Activated T-cell treated with anti-CD3 and anti-CD28 coated beads for 48 hours (primary cell): ENCODE results near the gene ARL15.

ENCODE experiments used
- DNase-seq: peaks from one replicate; pipeline ENCODE4 v3.0.0-alpha.2; 2020; ENCODE audit warnings: low read depth

The ARL15 gene

GRCh38 chr5:54315736-54316528, 5.6 kb upstream of the ARL15 start:
- no peak for DNase-seq

- DNase-seq: no peak
Observed at GRCh38 chr5:54313311-54314270, 3.2 kb upstream of the ARL15 start.

GRCh38 chr5:54312499-54312898, 2.1 kb upstream of the ARL15 start:
- no peak for DNase-seq

GRCh38 chr5:54311176-54311677, 854 bp upstream of the ARL15 start:
- DNase-seq: no peak

GRCh38 chr5:54309691-54310432, 511 bp downstream of the ARL15 start:
- no peak for DNase-seq

- DNase-seq: no peak
Observed at GRCh38 chr5:54309276-54309675, 1.1 kb downstream of the ARL15 start.

GRCh38 chr5:54307583-54307982, 2.8 kb downstream of the ARL15 start:
- no peak for DNase-seq

GRCh38 chr5:54306893-54307292, 3.5 kb downstream of the ARL15 start:
- DNase-seq: no peak

GRCh38 chr5:54305737-54306136, 4.6 kb downstream of the ARL15 start:
- DNase-seq: no peak

- DNase-seq: no peak
Observed at GRCh38 chr5:54304040-54304439, 6.3 kb downstream of the ARL15 start.

GRCh38 chr5:54302267-54302687, 8.1 kb downstream of the ARL15 start:
- no peak for DNase-seq

GRCh38 chr5:54301849-54302248, 8.5 kb downstream of the ARL15 start:
- no peak for DNase-seq

- DNase-seq: no peak
Observed at GRCh38 chr5:54301220-54301619, 9.2 kb downstream of the ARL15 start.

GRCh38 chr5:54298947-54299346, 11.4 kb downstream of the ARL15 start:
- no peak for DNase-seq

GRCh38 chr5:54296386-54296785, 14.0 kb downstream of the ARL15 start:
- DNase-seq: no peak

GRCh38 chr5:54295651-54296276, 14.6 kb downstream of the ARL15 start:
- no peak for DNase-seq

GRCh38 chr5:54294097-54294667, 16.2 kb downstream of the ARL15 start:
- DNase-seq: no peak

- no peak for DNase-seq
Observed at GRCh38 chr5:54292866-54293265, 17.5 kb downstream of the ARL15 start.

GRCh38 chr5:54291498-54291897, 18.9 kb downstream of the ARL15 start:
- DNase-seq: no peak

GRCh38 chr5:54289769-54290168, 20.6 kb downstream of the ARL15 start:
- no peak for DNase-seq

- DNase-seq: no peak
Observed at GRCh38 chr5:54288568-54289217, 21.7 kb downstream of the ARL15 start.
